MM.1S (cell line): ENCODE measurements around the gene TUBB4A.

Source experiments
- DNase-seq: peaks from one replicate; pipeline ENCODE4 v3.0.0-alpha.2; 2015
- H2AFZ ChIP-seq: fragments of 300-600 bp; sonication (generic); 2 replicates; pipeline ENCODE4 v1.6.0; 2016; ENCODE audit warnings: antibody characterized with exemption, low read length
- H3F3A ChIP-seq: fragments of 300-600 bp; sonication (generic); 2 replicates; pipeline ENCODE4 v1.6.1; 2016; ENCODE audit warnings: mild to moderate bottlenecking, antibody characterized with exemption, low read length, moderate library complexity, mixed read lengths; ENCODE audit not compliant: insufficient read depth
- H3K27ac ChIP-seq: fragments of 300-600 bp; sonication (generic); 2 replicates; pipeline ENCODE4 v1.5.1; 2016; ENCODE audit warnings: mild to moderate bottlenecking, low read length
- H3K27me3 ChIP-seq: fragments of 300-600 bp; sonication (generic); replicated peaks from 2 replicates; pipeline ENCODE4 v1.6.0; 2016; ENCODE audit warnings: low read length; ENCODE audit not compliant: insufficient read depth
- H3K36me3 ChIP-seq: fragments of 300-600 bp; sonication (generic); replicated peaks from 2 replicates; pipeline ENCODE4 v1.6.1; 2016; ENCODE audit warnings: mild to moderate bottlenecking, low read length, mixed read lengths; ENCODE audit not compliant: insufficient read depth
- H3K4me1 ChIP-seq: fragments of 300-600 bp; sonication (generic); 2 replicates; pipeline ENCODE4 v1.6.1; 2016; ENCODE audit warnings: low read length, mixed read lengths
- H3K4me2 ChIP-seq: fragments of 300-600 bp; sonication (generic); 2 replicates; pipeline ENCODE4 v1.6.0; 2016; ENCODE audit warnings: low read depth, low read length
- H3K4me3 ChIP-seq: fragments of 300-600 bp; sonication (generic); 2 replicates; pipeline ENCODE4 v1.5.1; 2016; ENCODE audit warnings: low read length, mixed read lengths
- H3K79me2 ChIP-seq: fragments of 300-600 bp; sonication (generic); 2 replicates; pipeline ENCODE4 v1.6.1; 2016; ENCODE audit warnings: mixed run types, low read length, mixed read lengths
- H3K9ac ChIP-seq: fragments of 300-600 bp; sonication (generic); 2 replicates; pipeline ENCODE4 v1.6.1; 2016; ENCODE audit warnings: low read length, mixed read lengths
- H3K9me2 ChIP-seq: fragments of 300-600 bp; sonication (generic); replicated peaks from 2 replicates; pipeline ENCODE4 v1.6.1; 2016; ENCODE audit warnings: mild to moderate bottlenecking, low read length, mixed read lengths; ENCODE audit not compliant: insufficient read depth
- H3K9me3 ChIP-seq: fragments of 300-600 bp; sonication (generic); replicated peaks from 2 replicates; pipeline ENCODE4 v1.6.1; 2016; ENCODE audit warnings: mild to moderate bottlenecking, low read length, mixed read lengths; ENCODE audit not compliant: insufficient read depth
- H4K20me1 ChIP-seq: fragments of 300-600 bp; sonication (generic); 2 replicates; pipeline ENCODE4 v1.6.1; 2016; ENCODE audit warnings: mild to moderate bottlenecking, low read length, moderate library complexity, mixed read lengths; ENCODE audit not compliant: insufficient read depth
- CTCF ChIP-seq: fragments of 300-600 bp; sonication (generic); IDR thresholded peaks from 2 replicates; pipeline ENCODE4 v1.5.1; 2016; ENCODE audit warnings: antibody characterized with exemption, low read length, mixed read lengths
- EZH2 ChIP-seq: fragments of 300-600 bp; sonication (generic); optimal IDR thresholded peaks from 2 replicates; pipeline ENCODE3; 2017; ENCODE audit warnings: low read depth, mild to moderate bottlenecking, antibody characterized with exemption, low read length, mixed read lengths
- EZH2phosphoT487 ChIP-seq: fragments of 300-600 bp; sonication (generic); IDR thresholded peaks from 2 replicates; pipeline ENCODE4 v1.6.1; 2018; ENCODE audit warnings: antibody characterized with exemption, low read length

TUBB4A gene

DNA sequence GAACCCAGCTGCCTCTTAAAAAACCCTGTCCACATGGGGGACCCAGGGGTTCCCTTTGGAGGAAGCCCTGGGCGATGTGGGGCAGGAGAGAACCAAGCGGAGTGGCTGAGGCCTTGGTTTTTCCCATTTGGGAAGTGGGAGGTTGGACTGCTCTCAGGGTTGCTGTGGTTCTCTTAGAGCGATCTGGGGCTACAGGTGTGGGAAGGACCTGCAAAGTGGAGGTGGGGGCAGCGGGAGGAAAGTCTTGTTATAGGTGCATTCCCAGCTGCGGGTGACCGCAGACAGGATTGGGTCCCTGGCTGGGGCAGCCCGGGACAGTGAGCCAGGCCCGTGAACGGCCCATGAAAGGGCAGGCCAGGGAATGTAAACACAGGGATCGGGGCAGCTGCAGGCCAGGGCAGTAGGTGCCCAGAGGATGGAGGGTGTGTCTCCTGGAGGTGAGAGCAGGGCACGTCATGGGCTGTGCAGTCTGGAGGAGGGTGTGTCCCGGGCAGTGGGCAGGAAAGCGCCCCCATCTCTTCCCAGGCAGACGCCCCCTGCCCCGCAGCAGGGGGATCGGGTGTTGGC, 43.3 kb downstream of the TUBB4A start:
- H3K9ac ChIP-seq, result peak overlapping the region; percentile 78; the same call in 1 of the 2 replicates
- no peak for DNase-seq
- peak overlapping the region; percentile 73 for H3K4me3 ChIP-seq
- H3F3A ChIP-seq, result peaks cover 10% of the 10 kb centered on the region
- H3K9me3 ChIP-seq, result no peaks in the 10 kb centered on the region
- TF ChIP-seq CTCF, result no peak
- no peaks in the 10 kb centered on the region for H3K79me2 ChIP-seq
- no peak overlapping the region for H3K27ac ChIP-seq
- H3K9me2 ChIP-seq, result no peaks in the 10 kb centered on the region
- H4K20me1 ChIP-seq, result no peaks in the 10 kb centered on the region
- H3K36me3 ChIP-seq, result 0 out of 2 replicates have a peak, but pooled peaks cover 5% of the 10 kb centered on the region
- peak overlapping the region; percentile 80 for H2AFZ ChIP-seq
- H3K4me2 ChIP-seq, result peak overlapping the region; percentile 84
- no peaks in the 10 kb centered on the region for H3K27me3 ChIP-seq
- H3K4me1 ChIP-seq, result peaks cover 9% of the 10 kb centered on the region; the same call in 1 of the 2 replicates

DNA sequence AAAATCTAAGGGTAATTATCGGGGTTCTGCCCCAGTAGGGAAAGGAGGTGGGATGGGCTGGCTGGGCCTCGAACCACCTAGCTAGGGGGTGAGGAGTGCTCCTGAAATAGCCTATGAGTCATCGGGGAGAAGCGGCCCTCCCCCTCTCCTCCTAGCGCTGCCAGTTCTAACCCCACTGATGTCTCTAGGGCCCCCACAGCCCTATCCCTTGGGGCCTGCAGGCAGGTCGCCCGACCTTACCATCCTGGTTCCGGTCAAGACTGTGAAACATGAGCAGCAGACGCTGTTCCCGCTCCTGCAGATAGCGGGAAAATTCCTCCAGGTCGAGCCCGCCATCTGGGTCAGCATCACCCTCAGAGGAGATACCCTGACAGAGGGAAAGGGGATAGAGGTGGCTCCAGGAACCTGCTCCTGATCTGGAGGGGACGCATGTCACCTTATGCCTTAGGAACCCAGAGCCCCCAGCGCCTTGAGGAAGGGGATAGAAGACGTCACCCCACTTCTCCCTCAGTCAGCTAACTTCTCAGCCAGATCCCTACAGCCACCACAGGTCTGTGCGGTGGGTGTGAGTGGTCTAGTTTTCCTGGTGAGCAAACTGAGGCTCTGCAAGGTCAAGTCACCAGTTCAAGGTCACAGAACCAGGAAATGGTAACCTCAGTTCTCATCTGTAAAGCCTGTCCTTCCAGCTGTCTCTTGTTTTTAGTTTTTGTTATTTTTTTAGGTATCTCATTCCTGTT, 44.0 kb downstream of the TUBB4A start:
- peaks cover 10% of the 10 kb centered on the region for H3F3A ChIP-seq
- H3K27me3 ChIP-seq, result no peaks in the 10 kb centered on the region
- peak overlapping the region; percentile 84; the same call in 1 of the 2 replicates for H3K4me2 ChIP-seq
- TF ChIP-seq CTCF (no peak), EZH2phosphoT487 (no peak), EZH2 (no peak)
- no peaks in the 10 kb centered on the region for H4K20me1 ChIP-seq
- H3K36me3 ChIP-seq, result 0 out of 2 replicates have a peak, but pooled peaks cover 5% of the 10 kb centered on the region
- H3K4me1 ChIP-seq, result peaks cover 9% of the 10 kb centered on the region; the same call in 1 of the 2 replicates
- H3K4me3 ChIP-seq, result no peak overlapping the region
- H3K9me2 ChIP-seq, result no peaks in the 10 kb centered on the region
- H3K9ac ChIP-seq, result no peak overlapping the region
- no peak overlapping the region for H3K27ac ChIP-seq
- no peak overlapping the region for H2AFZ ChIP-seq
- H3K79me2 ChIP-seq, result no peaks in the 10 kb centered on the region
- no peak for DNase-seq
- no peaks in the 10 kb centered on the region for H3K9me3 ChIP-seq

- Histone ChIP-seq H3K79me2 (no peaks in the 10 kb centered on the region), H3K9ac (no peak overlapping the region), H3K36me3 (0 out of 2 replicates have a peak, but pooled peaks cover 5% of the 10 kb centered on the region), H3K4me2 (no peak overlapping the region), H2AFZ (no peak overlapping the region), H4K20me1 (no peaks in the 10 kb centered on the region), H3K4me3 (no peak overlapping the region), H3K27me3 (no peaks in the 10 kb centered on the region), H3K27ac (no peak overlapping the region), H3K9me3 (no peaks in the 10 kb centered on the region), H3K4me1 (peaks cover 9% of the 10 kb centered on the region; the same call in 1 of the 2 replicates), H3F3A (peaks cover 5% of the 10 kb centered on the region), H3K9me2 (no peaks in the 10 kb centered on the region)
- no peak for TF ChIP-seq CTCF
- no peak for TF ChIP-seq EZH2
- no peak for TF ChIP-seq EZH2phosphoT487
- DNase-seq, result no peak
These were observed 46.2 kb downstream of the TUBB4A start for GRCh38 chr19:6455924-6456323.
